ENCODE results near the gene DIPK1C. TPM values are rescaled to one million over a fixed set of nuclear protein-coding genes. Genes with fewer than 3 reads are reported as not detected.

Gene DIPK1C
- total RNA-seq, 4 donors from 2014 or later = 0.12 to 9.1 TPM; not detected in 2

DNA sequence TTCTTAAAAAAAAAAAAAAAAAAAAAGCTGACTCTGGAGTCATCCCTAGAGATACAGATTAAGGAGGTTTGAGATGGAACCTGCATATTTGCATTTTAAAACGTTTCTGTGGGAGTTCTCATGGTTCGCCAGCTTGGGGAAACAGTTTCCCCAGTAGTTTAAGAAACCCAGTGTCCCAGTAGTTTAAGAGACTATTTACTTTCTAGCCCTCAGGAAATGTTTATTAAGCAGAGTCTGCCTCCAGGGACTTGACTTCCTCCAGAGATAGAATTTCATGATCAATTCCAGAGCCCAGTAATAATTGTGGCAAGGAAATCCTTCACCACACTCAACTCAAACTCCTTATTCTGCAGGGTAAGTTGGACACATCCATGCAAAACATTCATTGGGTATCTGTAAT is 39.1 kb downstream of the DIPK1C start:
- intact Hi-C loops (cut with DNase I; ENCODE audit: low total_unique reads) = no loop called here
- H3K27ac ChIP-seq = no peak overlapping the region

DNA sequence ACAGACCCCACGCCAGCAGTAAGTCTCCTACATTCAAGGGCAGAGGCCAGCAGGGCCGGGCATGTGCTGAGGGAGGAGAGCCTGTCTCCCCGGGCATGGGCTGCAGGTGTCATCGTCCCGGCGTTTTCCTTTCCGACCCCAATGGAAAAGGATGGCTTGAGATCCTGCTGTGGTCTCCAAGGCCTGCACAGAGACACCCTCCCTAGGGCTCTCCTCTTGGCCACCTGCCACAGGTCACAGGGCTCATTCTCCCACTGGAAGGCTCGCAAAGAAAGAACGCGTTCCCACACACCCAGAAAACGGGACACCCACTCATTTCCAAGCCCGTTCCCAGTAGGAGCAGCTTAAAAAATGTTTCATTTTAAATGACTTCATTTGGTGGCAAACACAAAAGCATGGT is 41.0 kb downstream of the DIPK1C start:
- no peak for TF ChIP-seq POLR2A (IDR thresholded peaks at IDR 0.05)
- TF ChIP-seq, protein P1, sequence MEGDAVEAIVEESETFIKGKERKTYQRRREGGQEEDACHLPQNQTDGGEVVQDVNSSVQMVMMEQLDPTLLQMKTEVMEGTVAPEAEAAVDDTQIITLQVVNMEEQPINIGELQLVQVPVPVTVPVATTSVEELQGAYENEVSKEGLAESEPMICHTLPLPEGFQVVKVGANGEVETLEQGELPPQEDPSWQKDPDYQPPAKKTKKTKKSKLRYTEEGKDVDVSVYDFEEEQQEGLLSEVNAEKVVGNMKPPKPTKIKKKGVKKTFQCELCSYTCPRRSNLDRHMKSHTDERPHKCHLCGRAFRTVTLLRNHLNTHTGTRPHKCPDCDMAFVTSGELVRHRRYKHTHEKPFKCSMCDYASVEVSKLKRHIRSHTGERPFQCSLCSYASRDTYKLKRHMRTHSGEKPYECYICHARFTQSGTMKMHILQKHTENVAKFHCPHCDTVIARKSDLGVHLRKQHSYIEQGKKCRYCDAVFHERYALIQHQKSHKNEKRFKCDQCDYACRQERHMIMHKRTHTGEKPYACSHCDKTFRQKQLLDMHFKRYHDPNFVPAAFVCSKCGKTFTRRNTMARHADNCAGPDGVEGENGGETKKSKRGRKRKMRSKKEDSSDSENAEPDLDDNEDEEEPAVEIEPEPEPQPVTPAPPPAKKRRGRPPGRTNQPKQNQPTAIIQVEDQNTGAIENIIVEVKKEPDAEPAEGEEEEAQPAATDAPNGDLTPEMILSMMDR (IDR thresholded peaks at IDR 0.05) = no peak
- DNase-seq = no peak
- H3K9me3 ChIP-seq = no peaks in the 10 kb centered on the region
- H3K36me3 ChIP-seq = no peaks in the 10 kb centered on the region
- H3K27me3 ChIP-seq = no peaks in the 10 kb centered on the region
- intact Hi-C loops (cut with DNase I; ENCODE audit: low total_unique reads) = no loop called here
- H3K27ac ChIP-seq = no peak overlapping the region
- no peak overlapping the region for H3K4me3 ChIP-seq
- peaks cover 0 to 5% of the 10 kb centered on the region in 2 donors for H3K4me1 ChIP-seq

More for the DNA sequence above, 39.1 kb downstream of the DIPK1C start:
- DNase-seq = no peak
- Histone ChIP-seq H3K9me3 (no peaks in the 10 kb centered on the region), H3K36me3 (no peaks in the 10 kb centered on the region), H3K4me3 (no peak overlapping the region), H3K4me1 (peaks cover 0 to 5% of the 10 kb centered on the region in 2 donors), H3K27me3 (no peaks in the 10 kb centered on the region)
- TF ChIP-seq, protein P1 (IDR thresholded peaks at IDR 0.05) = no peak
- TF ChIP-seq POLR2A (IDR thresholded peaks at IDR 0.05) = no peak

DNA sequence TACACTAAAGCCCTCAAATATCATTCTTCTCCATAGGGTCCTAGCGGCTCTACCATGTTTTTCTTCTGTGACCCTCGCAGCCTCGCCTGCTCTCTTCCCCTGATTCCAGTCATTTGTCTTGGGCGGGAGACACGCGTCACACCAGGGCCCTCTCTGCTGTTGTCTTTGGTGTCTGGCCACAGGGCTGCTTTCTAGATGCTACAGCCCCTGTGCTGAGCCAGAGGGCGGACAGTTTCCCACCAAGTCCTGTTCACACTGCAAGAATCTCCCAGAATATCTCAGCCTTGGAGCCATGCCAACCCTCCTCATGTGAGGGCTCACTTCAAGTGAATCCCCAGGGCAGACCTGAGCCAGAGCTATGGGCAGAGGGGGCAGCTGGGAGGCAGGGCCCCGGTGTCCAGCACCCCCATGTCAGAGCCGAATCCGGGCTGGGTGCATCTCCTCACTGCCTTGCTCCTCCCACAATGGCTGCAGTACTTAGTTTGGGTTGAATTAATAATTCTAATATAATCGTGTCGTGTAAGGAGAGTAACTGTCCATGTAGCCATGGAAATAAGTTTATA is 42.1 kb downstream of the DIPK1C start:
- H3K27ac ChIP-seq = no peak overlapping the region
- TF ChIP-seq POLR2A (IDR thresholded peaks at IDR 0.05) = no peak
- TF ChIP-seq, protein P1 (IDR thresholded peaks at IDR 0.05) = no peak
- H3K36me3 ChIP-seq = no peaks in the 10 kb centered on the region
- intact Hi-C loops (cut with DNase I; ENCODE audit: low total_unique reads) = no loop called here
- DNase-seq = no peak
- peaks cover 0 to 5% of the 10 kb centered on the region in 2 donors for H3K4me1 ChIP-seq
- H3K27me3 ChIP-seq = no peaks in the 10 kb centered on the region
- H3K9me3 ChIP-seq = no peaks in the 10 kb centered on the region
- H3K4me3 ChIP-seq = no peak overlapping the region

DNA sequence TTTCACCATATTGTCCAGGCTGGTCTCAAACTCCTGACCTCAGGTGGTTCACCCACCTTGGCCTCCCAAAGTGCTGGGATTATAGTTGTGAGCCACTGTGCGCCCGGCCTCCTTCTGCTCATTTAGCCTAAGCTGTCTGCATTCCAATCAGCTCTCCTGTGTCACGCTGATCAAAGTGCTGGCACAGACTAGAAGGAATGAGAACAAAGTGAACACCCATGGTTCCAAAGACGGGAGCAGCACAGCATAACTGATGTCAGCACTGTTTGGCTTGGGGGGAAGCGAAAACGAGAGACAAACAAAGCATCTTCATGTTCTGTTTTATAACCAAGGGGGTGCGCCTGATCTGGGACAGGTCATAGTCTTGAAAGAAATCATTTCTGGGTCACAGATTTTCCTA is 43.3 kb downstream of the DIPK1C start:
- Histone ChIP-seq H3K9me3 (no peaks in the 10 kb centered on the region), H3K4me3 (no peak overlapping the region), H3K27ac (no peak overlapping the region), H3K27me3 (no peaks in the 10 kb centered on the region), H3K36me3 (no peaks in the 10 kb centered on the region), H3K4me1 (peaks cover 0 to 5% of the 10 kb centered on the region in 2 donors)
- no peak for DNase-seq
- TF ChIP-seq, protein P1 (IDR thresholded peaks at IDR 0.05) = no peak
- no peak for TF ChIP-seq POLR2A (IDR thresholded peaks at IDR 0.05)
- intact Hi-C loops (cut with DNase I; ENCODE audit: low total_unique reads) = no loop called here

DNA sequence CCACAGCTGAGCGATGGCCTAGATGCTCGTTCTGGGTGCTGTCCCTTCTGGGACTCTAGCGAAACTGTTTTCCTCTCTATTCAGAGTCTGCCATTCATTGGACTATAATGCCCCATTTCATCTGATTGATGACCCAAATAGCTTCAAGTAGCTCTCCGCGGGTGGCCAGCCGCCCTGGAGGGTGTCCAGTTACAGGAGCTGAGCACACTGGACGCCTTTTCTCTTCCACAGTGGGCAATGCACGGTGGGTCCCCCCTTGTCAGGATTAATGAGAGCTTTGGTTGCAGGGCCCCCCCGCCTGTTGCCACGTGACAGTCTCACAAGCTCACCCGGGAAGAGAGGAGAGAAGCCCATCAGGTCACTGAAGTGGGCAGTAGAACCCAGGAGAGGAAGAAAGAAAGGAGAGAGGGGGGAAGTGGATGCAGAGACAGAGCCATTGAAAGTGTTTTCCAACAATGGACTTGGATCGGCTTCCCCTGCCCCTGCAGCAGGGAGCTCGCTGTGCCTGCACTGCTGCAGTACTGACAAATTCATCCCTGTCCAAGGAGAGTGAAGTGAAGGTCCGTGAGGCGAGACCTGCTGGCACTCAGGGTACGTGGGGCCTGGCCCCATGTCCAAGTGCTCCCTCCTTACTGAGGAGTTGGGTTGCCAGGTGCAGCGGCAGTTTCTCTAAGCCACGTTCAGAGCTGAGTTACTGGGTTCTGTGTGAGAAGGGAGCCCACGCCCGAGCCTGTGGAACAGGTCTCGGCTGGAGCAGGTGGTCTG is 44.8 kb downstream of the DIPK1C start:
- TF ChIP-seq POLR2A (IDR thresholded peaks at IDR 0.05) = no peak
- TF ChIP-seq, protein P1 (IDR thresholded peaks at IDR 0.05) = no peak
- H3K27me3 ChIP-seq = no peaks in the 10 kb centered on the region
- H3K4me1 ChIP-seq = peaks cover 0 to 5% of the 10 kb centered on the region in 2 donors
- DNase-seq = no peak
- H3K9me3 ChIP-seq = no peaks in the 10 kb centered on the region
- H3K36me3 ChIP-seq = no peaks in the 10 kb centered on the region
- no peak overlapping the region for H3K27ac ChIP-seq
- intact Hi-C loops (cut with DNase I; ENCODE audit: low total_unique reads) = no loop called here
- no peak overlapping the region for H3K4me3 ChIP-seq
